ENCODE results near the gene FECH. TPM values are rescaled to one million over a fixed set of nuclear protein-coding genes. Genes with fewer than 3 reads are reported as not detected.
A peak's percentile ranks its signal among the peaks of the same experiment; 100 is the strongest.

The FECH gene
- total and polyA plus RNA-seq, 10 of the 15 experiments (the other 5 are each of a cell fraction or from before 2014, with no cell fraction given) = 9.9 to 50.0 (median 30.1) TPM

DNA sequence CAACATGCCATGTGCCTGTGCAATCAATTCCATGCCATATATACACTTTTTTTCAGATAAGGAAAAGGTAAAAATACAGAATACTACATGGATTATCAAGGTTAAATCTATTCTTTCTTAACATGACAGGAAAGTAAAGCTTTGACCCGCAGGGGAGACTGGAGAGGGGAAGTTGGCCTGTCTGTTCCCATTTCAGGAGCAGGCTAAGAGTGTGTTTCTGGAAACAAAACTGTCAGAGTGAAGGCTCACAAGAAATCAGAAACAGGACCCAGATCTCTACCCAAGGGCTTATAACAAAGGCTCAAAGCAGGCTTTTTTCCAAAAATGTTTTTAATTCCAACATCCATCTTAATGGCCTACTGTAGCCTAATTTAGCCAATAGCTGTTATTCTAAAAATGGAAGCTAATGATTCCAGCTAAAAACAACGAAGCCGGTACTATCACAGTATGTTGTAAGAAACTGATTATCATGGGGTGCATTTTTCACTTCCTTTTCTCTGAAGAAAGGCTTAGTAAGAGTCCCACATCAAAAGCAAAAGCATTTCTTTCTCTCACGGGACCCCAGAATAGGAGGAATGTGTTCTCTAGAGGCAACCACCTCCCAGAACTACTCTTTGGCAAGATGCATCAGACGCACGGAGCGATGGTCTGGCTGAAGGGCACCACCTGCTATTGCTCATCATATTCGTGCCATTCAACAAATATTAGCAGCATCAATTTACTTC lies 41.4 kb downstream of the FECH start (continued):
- TF ChIP-seq, protein P1, sequence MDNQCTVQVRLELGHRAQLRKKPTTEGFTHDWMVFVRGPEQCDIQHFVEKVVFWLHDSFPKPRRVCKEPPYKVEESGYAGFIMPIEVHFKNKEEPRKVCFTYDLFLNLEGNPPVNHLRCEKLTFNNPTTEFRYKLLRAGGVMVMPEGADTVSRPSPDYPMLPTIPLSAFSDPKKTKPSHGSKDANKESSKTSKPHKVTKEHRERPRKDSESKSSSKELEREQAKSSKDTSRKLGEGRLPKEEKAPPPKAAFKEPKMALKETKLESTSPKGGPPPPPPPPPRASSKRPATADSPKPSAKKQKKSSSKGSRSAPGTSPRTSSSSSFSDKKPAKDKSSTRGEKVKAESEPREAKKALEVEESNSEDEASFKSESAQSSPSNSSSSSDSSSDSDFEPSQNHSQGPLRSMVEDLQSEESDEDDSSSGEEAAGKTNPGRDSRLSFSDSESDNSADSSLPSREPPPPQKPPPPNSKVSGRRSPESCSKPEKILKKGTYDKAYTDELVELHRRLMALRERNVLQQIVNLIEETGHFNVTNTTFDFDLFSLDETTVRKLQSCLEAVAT (IDR thresholded peaks at IDR 0.05) = no peak
- TF ChIP-seq EZH2 (IDR thresholded peaks at IDR 0.05; ENCODE audit: borderline replicate concordance, control insufficient read depth, low read depth, low read length) (no peak), BHLHE40 (IDR thresholded peaks at IDR 0.05; ENCODE audit: borderline replicate concordance in 1 of 2, low read depth in 2 of 2, low read length in 1 of 2) (peak; percentile 86 to 87), ASH2L (IDR thresholded peaks at IDR 0.05; ENCODE audit: borderline replicate concordance, low read depth) (no peak), BACH1 (IDR thresholded peaks at IDR 0.05; ENCODE audit: borderline replicate concordance) (no peak), NR2C2 (IDR thresholded peaks at IDR 0.05; ENCODE audit: borderline replicate concordance, control insufficient read depth, insufficient read length, low read depth) (no peak), ZNF384 (IDR thresholded peaks at IDR 0.05; ENCODE audit: borderline replicate concordance, low read depth, low read length) (no peak), SREBF2 (IDR thresholded peaks at IDR 0.05; ENCODE audit: low read length) (no peak), ZNF24 (IDR thresholded peaks at IDR 0.05) (no peak), POLR2A (IDR thresholded peaks at IDR 0.05; ENCODE audit: low read depth, low read length) (no peak), SRF (IDR thresholded peaks at IDR 0.05; ENCODE audit: low read depth in 2 of 2, low read length in 2 of 2) (no peak), TCF7 (IDR thresholded peaks at IDR 0.05; ENCODE audit: borderline replicate concordance) (peak; percentile 84), SKIL (IDR thresholded peaks at IDR 0.05; ENCODE audit: low read depth, poor library complexity, severe bottlenecking) (peak; percentile 24), GATAD2B (conservative IDR thresholded peaks at IDR 0.05; ENCODE audit: low read depth) (no peak), NR2C1 (IDR thresholded peaks at IDR 0.05) (no peak), LARP7 (IDR thresholded peaks at IDR 0.05) (no peak), NFIC (IDR thresholded peaks at IDR 0.05; ENCODE audit: low read depth, low read length) (0 out of 2 replicates have a peak, but pooled peaks have one; percentile 17), IKZF1 (conservative IDR thresholded peaks at IDR 0.05) (peak; percentile 42), NBN (IDR thresholded peaks at IDR 0.05) (no peak), POU2F2 (IDR thresholded peaks at IDR 0.05; ENCODE audit: borderline replicate concordance, low read depth, low read length) (no peak), PAX5 (IDR thresholded peaks at IDR 0.05; ENCODE audit: borderline replicate concordance, low read depth, low read length) (no peak), JUND (IDR thresholded peaks at IDR 0.05; ENCODE audit: low read depth, low read length) (no peak), IRF4 (IDR thresholded peaks at IDR 0.05; ENCODE audit: low read depth, low read length) (0 out of 2 replicates have a peak, but pooled peaks have one; percentile 7), KDM1A (IDR thresholded peaks at IDR 0.05; ENCODE audit: borderline replicate concordance) (no peak), HCFC1 (IDR thresholded peaks at IDR 0.05; ENCODE audit: low read length) (no peak), GABPA (IDR thresholded peaks at IDR 0.05; ENCODE audit: low read depth) (no peak), ATF7 (IDR thresholded peaks at IDR 0.05; ENCODE audit: low read depth) (no peak), POLR2AphosphoS5 (IDR thresholded peaks at IDR 0.05; ENCODE audit: low read length) (no peak)
- TF ChIP-seq, protein P2, sequence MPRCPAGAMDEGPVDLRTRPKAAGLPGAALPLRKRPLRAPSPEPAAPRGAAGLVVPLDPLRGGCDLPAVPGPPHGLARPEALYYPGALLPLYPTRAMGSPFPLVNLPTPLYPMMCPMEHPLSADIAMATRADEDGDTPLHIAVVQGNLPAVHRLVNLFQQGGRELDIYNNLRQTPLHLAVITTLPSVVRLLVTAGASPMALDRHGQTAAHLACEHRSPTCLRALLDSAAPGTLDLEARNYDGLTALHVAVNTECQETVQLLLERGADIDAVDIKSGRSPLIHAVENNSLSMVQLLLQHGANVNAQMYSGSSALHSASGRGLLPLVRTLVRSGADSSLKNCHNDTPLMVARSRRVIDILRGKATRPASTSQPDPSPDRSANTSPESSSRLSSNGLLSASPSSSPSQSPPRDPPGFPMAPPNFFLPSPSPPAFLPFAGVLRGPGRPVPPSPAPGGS (IDR thresholded peaks at IDR 0.05; ENCODE audit: borderline replicate concordance, insufficient read depth, low read depth, low read length, poor library complexity, severe bottlenecking) = no peak

Measured in GM12878 (cell line).